Mesendoderm (in vitro differentiated cells): ENCODE results near the gene FAM53B.
A peak's percentile ranks its signal among the peaks of the same experiment; 100 is the strongest.
"Not testable (repeated sequence)": the region's sequence is repeated elsewhere in the genome, so short reads cannot be mapped to it uniquely, and the experiment has no call there.

ENCODE experiments used
- DNase-seq: peaks from one replicate; pipeline ENCODE4 v3.0.0; 2013
- H2AK5ac ChIP-seq: 2 replicates; pipeline ENCODE4 v1.6.1; 2013; ENCODE audit warnings: low read length, inconsistent platforms
- H2BK120ac ChIP-seq: 2 replicates; pipeline ENCODE4 v1.6.1; 2013; ENCODE audit warnings: low read depth, mild to moderate bottlenecking, low read length, moderate library complexity, mixed read lengths
- H2BK15ac ChIP-seq: replicated peaks from 2 replicates; pipeline ENCODE4 v1.6.1; 2013; ENCODE audit warnings: low read depth, mild to moderate bottlenecking, moderate library complexity
- H2BK5ac ChIP-seq: 2 replicates; pipeline ENCODE4 v1.6.1; 2013; ENCODE audit warnings: low read length, inconsistent platforms
- H3K18ac ChIP-seq: 2 replicates; pipeline ENCODE4 v1.6.1; 2013; ENCODE audit warnings: mild to moderate bottlenecking, low read length, mixed read lengths
- H3K23ac ChIP-seq: one replicate; pipeline ENCODE4 v1.6.1; 2013; ENCODE audit warnings: low read length
- H3K27ac ChIP-seq: 2 replicates; pipeline ENCODE4 v1.5.1; 2013; ENCODE audit warnings: low read depth, mild to moderate bottlenecking, inconsistent platforms, low read length, moderate library complexity
- H3K27me3 ChIP-seq: 2 replicates; pipeline ENCODE4 v1.6.1; 2013; ENCODE audit warnings: low read length, control low read depth, mild to moderate bottlenecking, inconsistent platforms; ENCODE audit not compliant: insufficient read depth, poor library complexity
- H3K36me3 ChIP-seq: 2 replicates; pipeline ENCODE4 v1.6.1; 2013; ENCODE audit warnings: low read length, inconsistent platforms; ENCODE audit not compliant: control insufficient read depth, insufficient read depth
- H3K4ac ChIP-seq: one replicate; pipeline ENCODE4 v1.6.1; 2013; ENCODE audit warnings: low read depth, mild to moderate bottlenecking, low read length, moderate library complexity
- H3K4me1 ChIP-seq: 2 replicates; pipeline ENCODE4 v1.6.1; 2013; ENCODE audit warnings: low read depth, low read length, inconsistent platforms; ENCODE audit not compliant: control insufficient read depth
- H3K4me2 ChIP-seq: 2 replicates; pipeline ENCODE4 v1.6.1; 2013; ENCODE audit warnings: low read length
- H3K4me3 ChIP-seq: 2 replicates; pipeline ENCODE4 v1.5.1; 2013; ENCODE audit warnings: mild to moderate bottlenecking, low read length
- H3K56ac ChIP-seq: one replicate; pipeline ENCODE4 v1.6.1; 2013; ENCODE audit warnings: low read length
- H3K79me1 ChIP-seq: 2 replicates; pipeline ENCODE4 v1.6.1; 2013; ENCODE audit warnings: low read length, inconsistent platforms
- H3K79me2 ChIP-seq: 2 replicates; pipeline ENCODE4 v1.6.1; 2013; ENCODE audit warnings: mild to moderate bottlenecking, low read length; ENCODE audit not compliant: control insufficient read depth, insufficient read depth
- H3K9ac ChIP-seq: 2 replicates; pipeline ENCODE4 v1.6.1; 2013; ENCODE audit warnings: low read length, inconsistent platforms
- H4K5ac ChIP-seq: one replicate; pipeline ENCODE4 v1.6.1; 2013; ENCODE audit warnings: low read length
- H4K8ac ChIP-seq: one replicate; pipeline ENCODE4 v1.6.1; 2013; ENCODE audit warnings: low read depth, mild to moderate bottlenecking, control low read depth, low read length, moderate library complexity
- WGBS: extraction: QIAGEN DNeasy Blood & Tissue Kit; methylation state at CpG from one replicate; pipeline ENCODE4 v1.1.7; 2013; ENCODE audit warnings: low lambda C conversion rate, missing lambda C conversion rate; ENCODE audit not compliant: insufficient coverage; ENCODE audit errors: extremely low coverage; 5-methylcytosine and 5-hydroxymethylcytosine counted together

FAM53B gene

GRCh38 chr10:124612611-124613498 is 131.3 kb downstream of the FAM53B start:
- Histone ChIP-seq H3K79me1 (no peaks in the 10 kb centered on the region), H3K9ac (no peak overlapping the region), H2BK5ac (no peak overlapping the region), H2BK120ac (no peak overlapping the region), H3K36me3 (no peaks in the 10 kb centered on the region), H3K56ac (no peak overlapping the region), H3K4me3 (no peak overlapping the region), H2BK15ac (no peak overlapping the region), H4K5ac (no peak overlapping the region), H3K27me3 (no peaks in the 10 kb centered on the region), H3K79me2 (no peaks in the 10 kb centered on the region), H3K4me2 (no peak overlapping the region), H3K4ac (no peak overlapping the region), H3K18ac (no peak overlapping the region), H2AK5ac (no peak overlapping the region), H3K27ac (no peak overlapping the region), H3K4me1 (no peaks in the 10 kb centered on the region), H4K8ac (no peak overlapping the region), H3K23ac (no peak overlapping the region)
- no CpG with 5 or more reads among the region's 18 CpGs for WGBS
- DNase-seq: peak; percentile 87

- H3K36me3 ChIP-seq: no peaks in the 10 kb centered on the region
- H3K9ac ChIP-seq: no peak overlapping the region
- H3K79me1 ChIP-seq: no peaks in the 10 kb centered on the region
- no peak overlapping the region for H3K4me2 ChIP-seq
- H3K27ac ChIP-seq: no peak overlapping the region
- H3K4me1 ChIP-seq: no peaks in the 10 kb centered on the region
- H3K4me3 ChIP-seq: no peak overlapping the region
- no peak overlapping the region for H3K4ac ChIP-seq
- no peak overlapping the region for H3K23ac ChIP-seq
- no peaks in the 10 kb centered on the region for H3K79me2 ChIP-seq
- H4K5ac ChIP-seq: no peak overlapping the region
- no CpG with 5 or more reads among the region's 11 CpGs for WGBS
- H2BK120ac ChIP-seq: no peak overlapping the region
- no peak overlapping the region for H2BK5ac ChIP-seq
- H3K56ac ChIP-seq: no peak overlapping the region
- DNase-seq: no peak
- no peak overlapping the region for H2BK15ac ChIP-seq
- H4K8ac ChIP-seq: no peak overlapping the region
- no peak overlapping the region for H2AK5ac ChIP-seq
- H3K27me3 ChIP-seq: no peaks in the 10 kb centered on the region
- H3K18ac ChIP-seq: no peak overlapping the region
These were observed 132.4 kb downstream of the FAM53B start for GRCh38 chr10:124611738-124612137.

- H2BK15ac ChIP-seq, H3K27ac ChIP-seq, H3K79me1 ChIP-seq, H3K9ac ChIP-seq, DNase-seq, H2BK5ac ChIP-seq, H4K5ac ChIP-seq, H3K4me1 ChIP-seq, H3K56ac ChIP-seq, H3K23ac ChIP-seq, H3K27me3 ChIP-seq, H2AK5ac ChIP-seq, H3K18ac ChIP-seq, H3K79me2 ChIP-seq, H3K4me2 ChIP-seq, H2BK120ac ChIP-seq, H3K4ac ChIP-seq, H3K36me3 ChIP-seq, H3K4me3 ChIP-seq, H4K8ac ChIP-seq: not testable (repeated sequence)
- no CpG with 5 or more reads among the region's 17 CpGs for WGBS
These were observed 133.3 kb downstream of the FAM53B start for GRCh38 chr10:124610851-124611250.

- not testable (repeated sequence) for H2AK5ac ChIP-seq, DNase-seq, H3K4me2 ChIP-seq, H3K23ac ChIP-seq, H3K27ac ChIP-seq, H3K18ac ChIP-seq, H3K4me3 ChIP-seq, H3K4ac ChIP-seq, H3K79me2 ChIP-seq, H4K8ac ChIP-seq, H2BK15ac ChIP-seq, H3K79me1 ChIP-seq, H3K56ac ChIP-seq, H3K9ac ChIP-seq, H2BK5ac ChIP-seq, H2BK120ac ChIP-seq, H3K27me3 ChIP-seq, H3K36me3 ChIP-seq, H4K5ac ChIP-seq, H3K4me1 ChIP-seq
- WGBS: no CpG with 5 or more reads among the region's 19 CpGs
These were observed 134.0 kb downstream of the FAM53B start for GRCh38 chr10:124610186-124610585.

- H2BK15ac ChIP-seq: no peak overlapping the region
- H2BK120ac ChIP-seq: no peak overlapping the region
- no peaks in the 10 kb centered on the region for H3K4me1 ChIP-seq
- no peak overlapping the region for H4K8ac ChIP-seq
- no peak overlapping the region for H3K18ac ChIP-seq
- no peak overlapping the region for H2AK5ac ChIP-seq
- no peaks in the 10 kb centered on the region for H3K79me1 ChIP-seq
- H3K9ac ChIP-seq: no peak overlapping the region
- H2BK5ac ChIP-seq: no peak overlapping the region
- no peak overlapping the region for H3K23ac ChIP-seq
- no peak overlapping the region for H3K4me2 ChIP-seq
- H3K56ac ChIP-seq: no peak overlapping the region
- no peak overlapping the region for H4K5ac ChIP-seq
- no peak overlapping the region for H3K27ac ChIP-seq
- WGBS: no CpG with 5 or more reads among the region's 11 CpGs
- no peak for DNase-seq
- H3K36me3 ChIP-seq: no peaks in the 10 kb centered on the region
- H3K27me3 ChIP-seq: no peaks in the 10 kb centered on the region
- no peaks in the 10 kb centered on the region for H3K79me2 ChIP-seq
- H3K4me3 ChIP-seq: no peak overlapping the region
- no peak overlapping the region for H3K4ac ChIP-seq
These were observed 134.5 kb downstream of the FAM53B start for GRCh38 chr10:124609698-124610097.
